Upper lobe of left lung (tissue), 6 donors: ENCODE data around the gene TARS3. TPM values are rescaled to one million over a fixed set of nuclear protein-coding genes. Genes with fewer than 3 reads are reported as not detected.
A peak's percentile ranks its signal among the peaks of the same experiment; 100 is the strongest.

Experiments used
- ATAC-seq, 2 donors: fragments of 200-7000 bp; cut with Tn5 transposase; one replicate each; pipeline ENCODE4 v1.9.1; 2022; ENCODE audit warnings: mild to moderate bottlenecking in 2 of 2, moderate library complexity in 2 of 2; ENCODE audit not compliant: low FRiP score in 2 of 2
- DNase-seq, 2 donors: peaks; one replicate each; pipeline ENCODE4 v3.0.0-alpha.2; 2019 to 2020
- H3K27ac ChIP-seq, 4 donors: fragments of 200-600 bp; sonication (generic); one replicate each; pipeline ENCODE4 v1.5.1; 2016 to 2019
- H3K27me3 ChIP-seq, 4 donors: fragments of 200-600 bp; sonication (generic); one replicate each; pipeline ENCODE4 v1.5.1; 2017 to 2019
- H3K36me3 ChIP-seq, 4 donors: fragments of 200-600 bp; sonication (generic); one replicate each; pipeline ENCODE4 v1.5.1; 2016 to 2019
- H3K4me1 ChIP-seq, 4 donors: fragments of 200-600 bp; sonication (generic); one replicate each; pipeline ENCODE4 v1.5.1; 2018 to 2019
- H3K4me3 ChIP-seq, 4 donors: fragments of 200-600 bp; sonication (generic); one replicate each; pipeline ENCODE4 v1.5.1; 2017 to 2019; ENCODE audit warnings: mild to moderate bottlenecking in 2 of 4, moderate library complexity in 1 of 4
- H3K9me3 ChIP-seq, 4 donors: fragments of 200-600 bp; sonication (generic); one replicate each; pipeline ENCODE4 v1.5.1; 2018 to 2019
- CTCF ChIP-seq, 6 experiments: fragments of 450-650 bp in 4 of 6; fragments of 200-600 bp in 2 of 6; sonication (generic) in 2 of 6; IDR thresholded peaks; one replicate each; pipeline ENCODE4 v1.5.1; 2016 to 2019; ENCODE audit warnings: antibody characterized with exemption in 6 of 6
- EP300 ChIP-seq, 4 donors: sonication (generic); formaldehyde crosslinking; IDR thresholded peaks; one replicate each; pipeline ENCODE4 v1.5.1; 2017; ENCODE audit warnings: antibody characterized with exemption in 4 of 4, control low read depth in 2 of 4
- POLR2A ChIP-seq, 4 donors: fragments of 450-650 bp; IDR thresholded peaks; one replicate each; pipeline ENCODE4 v1.5.1; 2016 to 2017; ENCODE audit warnings: antibody characterized with exemption in 4 of 4, mild to moderate bottlenecking in 2 of 4
- POLR2AphosphoS5 ChIP-seq, 2 donors: sonication (generic); formaldehyde crosslinking; IDR thresholded peaks; one replicate each; pipeline ENCODE4 v1.5.1; 2017; ENCODE audit warnings: antibody characterized with exemption in 2 of 2
- WGBS, 2 donors: methylation state at CpG; one replicate each; pipeline ENCODE4 v1.1.5; 2017 to 2018; 5-methylcytosine and 5-hydroxymethylcytosine counted together
- total RNA-seq, 6 donors: library from RNA; depleted of rRNA in 4 of 6; stranded (reverse); fragments of >200 nt in 4 of 6; gene quantifications; one replicate each; pipeline versions ENCODE4 v1.1.0 to v1.2.1, GENCODE V29; 2016 to 2021
- donor health status: DM: no; HTN: no; CAD: no; lungs with moderate emphysema.
- donor health status: DM: no; HTN: yes; CAD: no; lungs with severe emphysema.

Gene TARS3
- total RNA-seq, 6 donors from 2014 or later = 8.7 to 45.1 (median 13.9) TPM

- Histone ChIP-seq H3K9me3 (no peaks in the 10 kb centered on the region), H3K4me3 (no peak overlapping the region), H3K27ac (no peak overlapping the region), H3K27me3 (no peaks in the 10 kb centered on the region), H3K4me1 (peaks cover 22 to 27% (median 23%) of the 10 kb centered on the region in 4 donors), H3K36me3 (peaks cover 22 to 73% (median 41%) of the 10 kb centered on the region in 4 donors)
- WGBS, 2 donors = 84 to 86% methylated on average over 3 of the region's 3 CpGs
- TF ChIP-seq POLR2A (IDR thresholded peaks at IDR 0.05) = no peak
- TF ChIP-seq EP300 (IDR thresholded peaks at IDR 0.05) = no peak
- no peak for TF ChIP-seq POLR2AphosphoS5 (IDR thresholded peaks at IDR 0.05)
- no peak for TF ChIP-seq CTCF (IDR thresholded peaks at IDR 0.05)
- ATAC-seq (no peak), DNase-seq (no peak)
These were observed 77.0 kb downstream of the TARS3 start for GRCh38 chr15:101647251-101647650.

DNA sequence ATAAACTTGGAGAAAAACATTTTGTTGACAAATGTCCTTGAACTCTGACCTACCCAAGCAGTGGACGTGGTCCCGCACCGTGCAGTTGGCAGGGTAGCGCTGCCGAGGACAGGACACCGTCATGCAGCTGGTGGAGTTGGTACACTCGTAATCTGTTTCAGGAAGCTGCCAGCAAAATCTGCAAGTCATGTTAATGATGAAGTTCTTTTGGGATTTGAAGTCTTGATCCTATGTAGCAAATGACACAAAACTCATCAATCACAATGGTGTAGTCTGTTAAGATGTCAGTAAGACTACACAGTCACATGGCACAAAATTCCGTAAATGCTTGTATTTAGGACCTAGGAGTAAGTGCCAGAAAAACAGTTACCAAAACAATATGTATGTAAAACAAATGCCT, 77.6 kb downstream of the TARS3 start:
- peak in 1 of 2 donors; percentile 22 for DNase-seq
- Histone ChIP-seq H3K27ac (no peak overlapping the region), H3K4me3 (no peak overlapping the region), H3K4me1 (peaks cover 26 to 30% (median 27%) of the 10 kb centered on the region in 4 donors), H3K36me3 (peaks cover 28 to 78% (median 42%) of the 10 kb centered on the region in 4 donors), H3K27me3 (no peaks in the 10 kb centered on the region), H3K9me3 (no peaks in the 10 kb centered on the region)
- WGBS, 2 donors = 68 to 78% methylated on average over 8 of the region's 8 CpGs
- ATAC-seq = no peak
- TF ChIP-seq EP300 (IDR thresholded peaks at IDR 0.05) (no peak), CTCF (IDR thresholded peaks at IDR 0.05) (no peak), POLR2AphosphoS5 (IDR thresholded peaks at IDR 0.05) (no peak), POLR2A (IDR thresholded peaks at IDR 0.05) (no peak)

DNA sequence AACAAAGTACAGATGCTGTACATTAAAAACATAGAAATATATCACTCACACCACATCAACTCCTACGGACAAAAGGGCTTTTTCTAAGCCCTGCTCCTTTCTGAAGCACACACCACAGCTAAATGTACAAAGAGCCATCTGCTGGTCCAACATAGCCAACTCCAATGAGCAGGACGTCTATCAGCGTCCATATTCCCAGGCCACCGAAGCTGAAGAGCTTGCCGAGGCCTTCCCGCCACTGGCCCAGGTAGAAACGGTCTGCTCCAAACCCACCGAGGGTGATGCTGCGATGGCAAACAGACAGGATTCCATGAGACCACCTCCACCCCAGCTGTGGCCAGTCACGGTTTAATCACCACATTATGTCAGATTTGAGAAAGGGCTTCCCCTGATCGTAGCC, 81.9 kb downstream of the TARS3 start:
- peak overlapping the region; percentile 58 to 79 (median 72) for H3K27ac ChIP-seq
- H3K9me3 ChIP-seq = no peaks in the 10 kb centered on the region
- H3K27me3 ChIP-seq = no peaks in the 10 kb centered on the region
- DNase-seq (no peak), ATAC-seq (no peak)
- H3K4me3 ChIP-seq = no peak overlapping the region
- whole genome bisulfite sequencing, 2 donors = 65 to 73% methylated on average over 11 of the region's 11 CpGs
- TF ChIP-seq CTCF (IDR thresholded peaks at IDR 0.05) = no peak
- TF ChIP-seq EP300 (IDR thresholded peaks at IDR 0.05) = no peak
- TF ChIP-seq POLR2AphosphoS5 (IDR thresholded peaks at IDR 0.05) = no peak
- no peak for TF ChIP-seq POLR2A (IDR thresholded peaks at IDR 0.05)
- H3K4me1 ChIP-seq = peaks cover 19 to 20% (median 20%) of the 10 kb centered on the region in 4 donors
- peaks cover 28 to 81% (median 39%) of the 10 kb centered on the region in 4 donors for H3K36me3 ChIP-seq

GRCh38 chr15:101641894-101642293, 82.4 kb downstream of the TARS3 start:
- peak; percentile 71 to 77 for ATAC-seq
- TF ChIP-seq EP300 (IDR thresholded peaks at IDR 0.05) (no peak), POLR2AphosphoS5 (IDR thresholded peaks at IDR 0.05) (peak in 1 of 2 donors; percentile 24), CTCF (IDR thresholded peaks at IDR 0.05) (no peak), POLR2A (IDR thresholded peaks at IDR 0.05) (no peak)
- Histone ChIP-seq H3K9me3 (no peaks in the 10 kb centered on the region), H3K27ac (peak overlapping the region; percentile 58 to 79 (median 72)), H3K4me1 (peaks cover 19 to 20% (median 20%) of the 10 kb centered on the region in 4 donors), H3K4me3 (no peak overlapping the region), H3K27me3 (no peaks in the 10 kb centered on the region), H3K36me3 (peaks cover 28 to 76% (median 38%) of the 10 kb centered on the region in 4 donors)
- no peak for DNase-seq
- 43 to 45% methylated on average over 1 of the region's 1 CpG for WGBS, 2 donors
